ENCODE data around the gene OR1I1.
A peak's percentile ranks its signal among the peaks of the same experiment; 100 is the strongest.

OR1I1 gene

DNA sequence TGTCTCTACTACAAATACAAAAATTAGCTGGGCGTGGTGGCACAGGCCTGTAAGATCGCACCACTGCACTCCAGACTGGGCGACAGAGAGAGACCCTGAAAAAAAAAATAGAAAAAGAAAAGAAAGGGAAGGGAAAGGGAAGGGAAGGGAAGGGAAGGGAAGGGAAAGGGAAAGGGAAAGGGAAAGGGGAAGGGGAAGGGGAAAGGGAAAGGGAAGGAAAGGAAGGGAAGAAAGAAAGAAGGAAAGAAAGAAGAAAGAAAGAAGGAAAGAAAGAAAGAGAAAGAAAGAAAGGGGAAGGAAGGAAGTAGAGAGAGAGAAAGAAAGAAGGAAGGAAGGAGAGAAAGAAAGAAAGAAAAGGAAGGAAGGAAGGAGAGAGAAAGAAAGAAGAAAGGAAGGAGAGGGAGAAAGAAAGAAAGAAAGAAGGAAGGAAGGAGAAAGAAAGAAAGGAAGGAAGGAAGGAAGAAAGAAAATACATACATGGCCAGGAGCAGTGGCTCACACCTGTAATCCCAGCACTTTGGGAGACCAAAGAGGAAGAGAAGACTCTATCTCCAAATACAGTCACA is 17.1 kb downstream of the OR1I1 start:
- DNase-seq = no peak

GRCh38 chr19:15101479-15102082 is 19.6 kb downstream of the OR1I1 start:
- DNase-seq = peak; percentile 33

GRCh38 chr19:15104003-15104402 is 22.0 kb downstream of the OR1I1 start:
- DNase-seq = no peak

DNA sequence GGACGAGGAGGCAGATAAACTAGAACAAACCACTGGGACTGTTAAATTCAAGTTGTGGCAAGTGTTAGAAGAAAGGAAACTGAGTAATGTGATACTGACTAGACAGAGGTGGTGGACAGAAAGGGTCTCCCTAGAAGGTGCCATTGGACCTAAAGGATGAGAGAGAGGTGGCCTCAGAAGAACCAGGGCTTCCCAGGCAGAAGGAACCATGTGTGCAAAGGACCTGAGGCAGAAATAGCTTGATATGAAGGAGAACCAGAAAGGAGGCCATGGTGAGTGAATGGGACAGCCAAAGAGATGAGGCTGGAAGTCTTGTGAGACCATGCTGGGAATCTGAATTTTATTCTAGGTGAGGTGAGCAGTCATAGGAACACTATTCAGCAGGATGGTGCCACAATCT is 22.4 kb downstream of the OR1I1 start:
- no peak for DNase-seq

- DNase-seq = no peak
Measured at GRCh38 chr19:15105044-15105443, 23.0 kb downstream of the OR1I1 start.

- no peak for DNase-seq
Measured at GRCh38 chr19:15107061-15108010, 25.3 kb downstream of the OR1I1 start, which contains the start of gene SYDE1. TSS of gene SYDE1 (plus strand) at chr19:15107401. CDS start at chr19:15107434, 33 bp downstream.

- no peak for DNase-seq
Measured at GRCh38 chr19:15108145-15108844, 26.3 kb downstream of the OR1I1 start.

DNA sequence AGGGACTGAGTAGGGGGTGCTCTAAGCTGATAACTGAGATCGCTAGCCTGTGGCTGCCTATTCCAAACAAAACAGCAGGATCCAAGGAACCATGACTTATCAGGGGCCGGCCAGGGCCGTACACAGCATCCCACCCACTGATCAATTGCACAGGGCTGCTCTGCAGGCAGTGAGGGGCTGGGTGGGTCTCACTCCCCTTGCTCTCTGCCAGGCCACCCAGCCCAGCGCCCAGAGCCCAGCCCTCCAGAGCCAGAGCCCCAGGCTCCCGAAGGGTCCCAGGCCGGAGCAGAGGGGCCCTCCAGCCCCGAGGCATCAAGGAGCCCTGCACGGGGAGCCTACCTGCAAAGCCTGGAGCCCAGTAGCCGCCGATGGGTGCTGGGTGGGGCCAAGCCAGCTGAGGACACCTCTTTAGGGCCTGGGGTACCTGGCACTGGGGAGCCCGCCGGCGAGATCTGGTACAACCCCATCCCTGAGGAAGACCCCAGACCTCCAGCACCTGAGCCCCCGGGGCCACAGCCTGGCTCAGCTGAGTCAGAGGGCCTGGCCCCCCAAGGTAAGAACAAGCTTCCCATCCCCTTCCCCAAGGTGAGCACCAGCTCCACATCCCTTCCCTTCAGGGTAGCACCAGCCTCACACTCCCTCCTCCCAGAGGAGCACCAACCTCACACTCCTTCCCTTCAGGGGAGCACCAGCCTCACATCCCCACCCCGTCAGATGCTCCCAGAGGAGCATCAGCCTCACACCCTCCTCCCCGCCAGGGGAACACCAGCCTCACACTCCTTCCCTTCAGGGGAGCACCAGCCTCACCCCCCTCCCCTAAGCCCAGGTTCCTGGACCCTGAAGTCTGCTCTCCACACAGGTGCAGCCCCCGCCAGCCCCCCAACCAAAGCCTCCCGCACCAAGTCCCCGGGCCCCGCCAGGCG is 27.1 kb downstream of the OR1I1 start:
- no peak for DNase-seq

DNA sequence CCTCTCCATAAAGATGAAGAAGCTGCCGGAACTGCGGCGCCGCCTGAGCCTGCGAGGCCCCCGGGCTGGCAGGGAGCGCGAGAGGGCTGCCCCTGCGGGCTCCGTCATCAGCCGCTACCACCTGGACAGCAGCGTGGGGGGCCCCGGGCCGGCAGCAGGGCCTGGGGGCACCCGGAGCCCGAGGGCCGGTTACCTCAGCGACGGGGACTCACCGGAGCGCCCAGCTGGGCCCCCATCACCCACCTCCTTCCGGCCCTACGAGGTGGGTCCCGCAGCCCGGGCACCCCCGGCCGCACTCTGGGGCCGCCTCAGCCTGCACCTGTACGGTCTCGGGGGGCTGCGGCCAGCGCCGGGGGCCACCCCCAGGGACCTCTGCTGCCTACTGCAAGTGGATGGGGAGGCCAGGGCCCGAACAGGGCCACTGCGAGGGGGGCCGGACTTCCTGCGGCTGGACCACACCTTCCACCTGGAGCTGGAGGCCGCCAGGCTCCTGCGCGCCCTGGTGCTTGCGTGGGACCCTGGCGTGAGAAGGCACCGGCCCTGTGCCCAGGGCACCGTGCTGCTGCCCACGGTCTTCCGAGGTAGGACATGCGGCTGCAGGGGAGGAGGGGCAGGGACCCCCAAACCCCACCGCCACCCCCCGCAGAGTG is 27.9 kb downstream of the OR1I1 start:
- DNase-seq = no peak

GRCh38 chr19:15110418-15110815 is 28.4 kb downstream of the OR1I1 start:
- no peak for DNase-seq

DNA sequence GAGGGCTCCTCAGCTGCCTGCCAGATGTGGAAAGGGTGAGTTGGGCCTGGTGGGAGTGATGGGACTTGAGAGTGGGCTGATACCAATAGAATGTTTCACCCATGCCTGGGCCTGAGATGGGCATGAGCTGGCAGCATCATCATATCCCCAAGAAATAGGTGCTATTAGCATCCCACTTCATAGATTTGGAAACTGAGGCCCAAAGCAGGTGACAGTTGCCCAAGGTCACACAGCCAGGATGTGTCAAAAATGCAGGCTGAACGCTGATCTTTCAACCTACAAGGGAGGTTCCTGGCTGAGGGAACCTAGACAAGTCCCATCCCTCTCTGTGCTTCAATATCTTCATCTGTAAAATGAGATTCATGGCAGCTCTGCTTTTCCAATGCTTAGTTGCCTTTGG is 29.7 kb downstream of the OR1I1 start:
- no peak for DNase-seq

GRCh38 chr19:15112385-15112784 is 30.4 kb downstream of the OR1I1 start:
- DNase-seq = no peak

GRCh38 chr19:15113245-15114152 is 31.5 kb downstream of the OR1I1 start:
- no peak for DNase-seq

DNA sequence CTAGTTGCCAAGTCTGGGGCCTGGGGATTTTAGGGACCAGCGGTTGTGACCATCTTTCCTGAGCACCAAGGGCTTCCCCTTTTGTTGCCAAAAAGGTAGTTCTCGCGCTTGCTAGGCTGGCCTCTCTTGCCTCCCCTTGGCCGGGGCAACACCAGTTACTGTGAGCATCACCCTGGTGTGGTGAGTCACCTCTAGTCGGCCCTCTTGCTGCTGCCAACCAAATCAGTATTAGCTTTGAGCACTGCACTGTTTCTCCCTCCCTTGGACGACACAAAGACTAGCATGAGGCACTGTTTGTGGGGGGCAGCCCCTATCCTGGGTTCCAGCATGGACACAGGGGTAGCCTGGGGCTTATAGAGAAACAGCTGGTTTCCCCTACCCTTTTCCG is 32.1 kb downstream of the OR1I1 start:
- no peak for DNase-seq

DNA sequence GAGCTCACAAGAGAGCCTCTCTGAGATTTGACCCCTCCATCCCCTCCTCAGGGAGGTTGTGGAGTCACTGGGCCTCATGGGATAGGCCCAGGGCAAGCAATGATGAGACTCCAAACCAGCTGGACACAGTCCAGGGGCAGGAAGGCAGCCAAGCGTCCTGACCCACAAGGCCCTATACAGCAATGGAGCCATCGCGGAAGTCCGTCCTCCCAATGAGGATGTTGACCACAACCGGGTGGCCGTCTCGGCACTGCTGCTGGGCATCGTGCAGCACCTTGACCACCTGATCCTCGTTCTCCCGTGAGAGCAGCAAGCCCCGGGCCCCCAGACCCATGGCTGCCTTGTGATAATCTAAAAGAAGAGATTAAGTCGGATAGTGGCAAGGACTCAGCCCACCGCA is 33.1 kb downstream of the OR1I1 start:
- DNase-seq = no peak

DNA sequence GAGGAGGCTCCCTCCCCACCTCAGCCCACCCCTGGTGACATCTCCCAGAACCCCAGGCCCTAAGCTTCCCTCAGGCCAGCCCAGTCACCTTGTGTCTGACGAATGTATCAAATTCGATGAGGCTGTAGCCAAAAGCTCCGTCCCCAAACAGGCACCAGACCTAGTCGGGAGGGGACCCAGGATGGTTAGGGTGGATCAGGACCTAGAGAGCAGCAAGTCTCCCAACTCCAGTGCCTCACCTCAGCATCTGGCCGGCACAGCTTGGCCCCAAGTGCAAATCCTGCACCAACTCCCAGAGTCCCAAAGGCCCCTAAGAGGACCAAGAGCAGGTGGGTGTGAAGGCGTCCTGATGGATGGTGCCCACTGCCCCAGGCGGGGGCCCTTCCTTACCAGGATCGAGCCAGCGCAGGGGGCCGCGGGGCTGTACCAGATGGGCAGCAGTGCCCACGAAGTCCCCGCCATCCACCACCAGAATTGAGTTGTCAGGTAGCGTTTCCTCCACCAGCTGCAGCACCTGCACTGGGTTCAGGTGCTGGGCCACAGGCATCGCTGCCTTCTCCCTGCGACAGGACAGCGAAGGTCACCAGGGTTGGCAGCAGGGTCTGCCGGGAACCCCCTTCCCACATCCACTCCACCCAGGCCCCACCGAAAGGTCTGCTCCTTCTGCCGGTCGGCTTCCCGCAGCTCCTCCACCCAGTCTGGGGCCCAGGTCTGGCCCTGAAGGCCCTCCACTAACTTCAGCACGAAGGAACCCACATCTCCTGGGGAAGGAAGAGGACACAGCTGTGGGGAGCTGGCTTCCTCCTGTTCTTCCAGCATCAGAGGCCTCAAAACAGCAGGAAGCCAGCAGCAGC is 34.0 kb downstream of the OR1I1 start:
- DNase-seq = no peak

DNA sequence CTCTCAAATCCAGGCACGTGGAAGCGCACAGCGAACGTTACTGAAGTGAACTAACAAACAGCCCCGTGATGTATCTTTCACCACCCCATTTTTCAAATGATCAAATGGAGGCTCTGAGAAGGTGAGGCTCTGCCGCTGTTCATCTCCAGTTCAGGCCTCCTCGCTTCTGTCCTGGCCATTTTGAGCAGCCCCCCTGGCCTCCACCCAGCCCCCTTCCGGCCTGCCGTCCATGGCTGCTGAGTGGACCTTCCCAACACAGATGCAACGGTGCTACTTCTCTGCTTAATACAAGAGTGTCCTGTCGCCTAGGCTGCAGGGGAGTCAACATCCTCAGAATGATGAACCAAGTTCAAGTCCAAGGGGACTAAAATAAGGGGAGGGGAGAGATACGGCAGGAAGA is 34.8 kb downstream of the OR1I1 start:
- DNase-seq = no peak

DNA sequence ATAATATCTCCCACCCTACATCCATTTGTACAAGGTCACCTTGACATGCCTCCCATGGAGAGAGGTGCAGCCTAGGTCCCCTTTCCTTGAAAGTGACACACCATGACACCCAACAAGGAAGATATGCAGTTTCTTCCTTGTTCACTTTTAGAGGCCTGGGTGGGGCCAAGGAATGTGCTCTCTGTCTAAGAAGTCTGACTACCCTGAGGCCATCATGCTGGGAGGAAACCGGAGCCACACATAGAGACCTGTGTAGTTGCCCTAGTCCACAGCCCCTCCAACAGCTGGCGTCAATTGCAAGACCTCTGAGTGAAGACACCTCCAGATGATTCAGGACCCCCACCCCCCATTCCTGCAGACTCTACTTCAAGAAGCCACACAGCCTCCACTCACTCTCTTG is 36.2 kb downstream of the OR1I1 start:
- no peak for DNase-seq

GRCh38 chr19:15118789-15119494 is 36.9 kb downstream of the OR1I1 start:
- DNase-seq = no peak
